ENCODE data around the gene PSMD6.

The PSMD6 gene

GRCh38 chr3:64023187-64023860 lies at the start of gene PSMD6:
TSS of gene PSMD6 (minus strand) at chr3:64023494. CDS start at chr3:64023419, 75 bp downstream.
- DNase-seq (ENCODE audit: low read depth, low spot score): peak; percentile 50

- DNase-seq (ENCODE audit: low read depth, low spot score): no peak
Observed at GRCh38 chr3:64072126-64072525, 48.8 kb upstream of the PSMD6 start.

- DNase-seq (ENCODE audit: low read depth, low spot score): no peak
Observed at GRCh38 chr3:64070704-64071103, 47.4 kb upstream of the PSMD6 start.

DNA sequence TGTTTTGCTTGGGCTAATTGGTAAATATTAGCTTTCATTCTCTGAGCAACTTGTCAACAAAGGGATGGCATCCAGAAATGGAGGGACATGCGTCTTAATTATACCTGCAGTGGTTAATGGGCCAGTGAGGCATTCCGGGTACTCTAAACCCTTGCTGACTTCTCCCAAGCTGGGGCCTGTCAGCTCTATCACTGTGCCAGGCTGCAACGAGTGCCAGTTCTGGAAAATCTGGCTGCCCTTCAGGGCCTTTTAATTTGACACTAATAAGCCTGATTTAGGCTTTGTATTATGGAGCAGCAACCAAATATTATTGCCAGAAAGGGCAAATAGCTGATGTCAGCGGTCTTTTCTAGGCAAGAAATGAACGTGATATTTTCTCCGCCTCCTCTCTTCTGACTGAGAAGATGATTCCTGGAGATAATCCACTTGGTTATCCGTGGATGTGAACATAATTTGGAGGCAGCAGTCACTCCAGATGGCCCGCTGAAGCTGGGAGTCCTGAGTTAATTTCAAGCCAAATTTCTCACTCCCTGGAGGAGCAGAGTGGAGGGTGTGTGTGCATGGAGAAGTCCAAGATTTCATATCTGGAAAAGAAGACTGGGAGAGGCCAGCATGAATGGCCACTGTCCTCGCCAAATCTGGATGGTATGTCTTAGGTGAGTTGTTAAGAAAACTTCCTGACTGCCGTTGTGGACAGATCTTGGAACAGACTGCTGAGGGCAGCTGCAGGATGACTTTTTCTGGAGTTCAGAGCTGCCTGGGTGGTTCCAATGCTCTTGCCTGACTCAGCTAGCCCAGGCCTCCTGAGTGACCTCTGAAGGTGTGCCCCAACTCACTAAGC lies 44.4 kb upstream of the PSMD6 start:
- DNase-seq (ENCODE audit: low read depth, low spot score): no peak

- no peak for DNase-seq (ENCODE audit: low read depth, low spot score)
Observed at GRCh38 chr3:64064804-64065203, 41.5 kb upstream of the PSMD6 start.

GRCh38 chr3:64063983-64064438 lies 40.7 kb upstream of the PSMD6 start:
- no peak for DNase-seq (ENCODE audit: low read depth, low spot score)

DNA sequence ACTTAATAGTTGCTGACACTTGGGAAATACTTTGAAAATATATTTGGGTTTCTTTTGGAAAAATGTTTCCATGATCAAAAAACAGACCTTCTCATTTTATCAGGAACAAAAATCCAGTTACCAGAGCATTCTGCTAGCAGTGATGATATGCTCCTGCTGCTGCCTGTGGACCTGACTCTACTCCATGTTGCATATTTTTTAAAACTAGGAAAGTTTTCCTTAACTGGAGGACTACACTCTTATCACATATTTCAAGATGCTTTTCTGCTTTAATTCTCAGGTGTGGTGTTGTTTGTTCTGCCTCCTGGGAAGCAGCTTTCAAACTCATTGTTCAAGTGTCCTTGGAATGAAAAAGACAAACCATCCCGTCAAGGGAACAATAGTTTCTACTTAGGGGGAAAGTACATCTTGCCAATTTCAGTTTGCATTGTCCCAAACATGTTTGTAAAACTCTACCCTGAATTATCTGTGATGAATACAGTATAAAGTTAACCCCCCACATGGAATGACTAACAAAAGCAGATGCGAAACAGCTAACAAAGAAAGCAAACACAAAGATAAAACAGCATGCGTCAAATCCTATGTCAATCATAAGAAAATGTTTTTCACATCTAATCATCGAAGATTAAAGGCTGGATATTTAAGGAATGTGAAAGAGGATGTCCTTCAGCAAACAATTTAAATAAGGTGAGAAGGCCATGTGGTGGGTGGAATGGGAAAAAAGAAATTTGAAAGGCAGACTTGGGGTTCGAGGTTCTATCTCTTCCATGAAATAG lies 40.1 kb upstream of the PSMD6 start:
- no peak for DNase-seq (ENCODE audit: low read depth, low spot score)

DNA sequence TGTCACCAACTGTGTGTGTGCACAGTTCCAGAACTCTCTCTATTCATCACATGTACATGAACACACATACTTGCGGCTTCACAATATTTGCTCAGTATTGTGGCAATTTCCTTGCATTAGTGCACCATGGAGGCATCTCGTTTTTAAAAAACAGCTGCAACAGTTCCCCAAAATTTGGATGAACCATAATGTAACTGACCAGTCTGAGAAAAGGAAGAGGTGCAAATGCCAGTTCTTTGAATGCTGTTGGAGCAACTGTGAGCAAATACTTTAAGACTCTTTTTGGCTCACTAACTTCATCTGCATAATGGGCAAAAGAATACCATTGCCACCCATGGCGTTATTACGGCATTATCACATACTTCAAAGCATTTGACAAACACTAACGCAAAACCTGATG lies 38.3 kb upstream of the PSMD6 start:
- no peak for DNase-seq (ENCODE audit: low read depth, low spot score)

DNA sequence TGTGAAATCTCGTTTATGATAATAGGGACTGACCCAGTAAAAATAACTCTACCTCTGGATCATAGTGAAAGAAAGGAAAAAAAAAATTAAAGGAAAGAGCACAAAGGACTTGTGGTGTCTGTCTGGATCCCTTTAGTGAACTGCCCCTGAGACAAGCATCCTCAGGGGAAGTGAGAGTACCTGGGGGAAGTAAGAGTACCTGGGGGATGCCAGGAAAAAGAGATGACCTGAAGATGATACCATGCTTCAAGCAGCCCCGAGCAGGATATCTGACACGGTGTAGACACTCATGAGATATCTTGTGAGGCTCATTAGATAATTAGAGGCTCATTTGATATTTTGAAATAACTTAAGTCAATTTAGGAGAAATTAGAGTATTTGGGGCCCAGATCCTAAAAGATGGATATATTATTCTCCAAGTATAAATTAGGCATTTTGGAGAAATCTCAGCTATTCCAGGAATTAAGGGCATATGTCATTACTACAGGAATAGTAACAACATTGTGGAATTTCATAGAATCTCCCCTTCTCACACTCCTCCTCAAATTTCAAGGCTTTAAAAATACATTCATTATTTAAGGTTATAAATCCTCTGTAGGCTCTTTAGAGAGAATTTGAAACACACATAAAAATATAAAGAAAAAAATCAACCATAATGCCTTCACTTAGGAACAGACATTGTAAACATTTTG lies 36.3 kb upstream of the PSMD6 start:
- no peak for DNase-seq (ENCODE audit: low read depth, low spot score)

GRCh38 chr3:64058566-64058965 lies 35.3 kb upstream of the PSMD6 start:
- no peak for DNase-seq (ENCODE audit: low read depth, low spot score)

- DNase-seq (ENCODE audit: low read depth, low spot score): no peak
Observed at GRCh38 chr3:64057231-64057630, 33.9 kb upstream of the PSMD6 start.

DNA sequence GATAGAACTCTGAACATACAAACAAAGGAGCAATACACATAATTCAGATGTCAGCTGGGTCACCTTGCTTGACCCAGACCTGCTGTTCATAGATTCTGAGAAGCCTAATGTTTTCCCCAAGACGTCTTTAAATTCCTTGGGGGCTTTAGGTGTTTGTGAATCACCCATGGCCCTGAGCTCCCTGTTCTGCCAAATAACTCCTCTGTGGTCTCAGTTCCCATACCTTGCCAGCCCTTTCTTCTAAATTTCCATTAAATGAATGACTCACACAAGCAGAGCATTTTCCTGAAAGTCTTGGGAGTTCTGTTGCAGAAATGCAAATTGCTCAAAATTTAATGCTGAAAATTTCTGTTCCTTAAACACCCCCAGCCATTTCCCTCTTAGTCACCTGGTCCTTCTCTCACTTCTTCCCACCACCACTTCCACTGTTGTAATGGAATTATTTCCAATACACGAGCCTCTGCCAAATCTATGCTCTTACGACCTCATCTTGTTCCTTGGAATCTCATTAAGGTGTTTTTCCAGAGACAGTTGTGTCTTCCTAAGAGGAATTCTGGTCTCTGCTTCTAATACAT lies 33.4 kb upstream of the PSMD6 start:
- no peak for DNase-seq (ENCODE audit: low read depth, low spot score)

DNA sequence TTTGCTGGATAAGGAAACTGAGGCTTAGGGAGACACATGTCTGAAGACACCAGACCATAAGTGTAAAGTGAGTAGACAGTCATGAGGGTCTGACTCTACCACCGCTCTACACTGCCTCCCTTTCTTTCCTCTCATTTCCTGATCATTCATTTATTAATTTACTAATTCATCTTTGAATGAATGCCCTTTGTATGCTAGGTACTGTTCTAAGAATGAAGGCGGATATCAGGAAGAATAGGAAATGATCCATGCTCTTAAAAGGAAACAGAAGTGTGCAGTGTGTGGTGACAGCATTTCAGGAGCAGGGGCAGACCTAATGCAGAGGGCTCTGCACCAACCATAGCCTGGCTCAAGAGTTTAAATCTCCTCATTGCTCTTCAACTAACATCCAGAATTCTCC lies 31.8 kb upstream of the PSMD6 start:
- DNase-seq (ENCODE audit: low read depth, low spot score): no peak

DNA sequence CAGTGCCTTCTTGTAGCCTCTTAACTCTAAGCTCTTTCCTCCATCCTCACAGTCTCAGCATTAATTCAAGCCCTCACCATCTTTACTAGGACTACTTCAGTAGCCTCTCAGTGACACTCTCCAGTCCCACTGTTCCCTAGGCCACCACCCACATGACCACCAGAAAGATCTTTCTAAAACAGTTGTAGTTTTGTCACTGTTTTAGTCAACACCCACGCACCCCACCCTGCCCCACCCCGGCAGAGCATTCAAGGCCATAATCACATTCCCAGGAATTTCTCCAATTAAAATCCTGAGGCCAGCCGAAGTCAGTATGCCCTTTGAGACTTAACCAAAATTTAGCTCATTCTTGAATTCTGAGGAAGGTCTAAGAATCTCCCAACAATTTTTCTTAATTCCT lies 31.2 kb upstream of the PSMD6 start:
- DNase-seq (ENCODE audit: low read depth, low spot score): no peak

DNA sequence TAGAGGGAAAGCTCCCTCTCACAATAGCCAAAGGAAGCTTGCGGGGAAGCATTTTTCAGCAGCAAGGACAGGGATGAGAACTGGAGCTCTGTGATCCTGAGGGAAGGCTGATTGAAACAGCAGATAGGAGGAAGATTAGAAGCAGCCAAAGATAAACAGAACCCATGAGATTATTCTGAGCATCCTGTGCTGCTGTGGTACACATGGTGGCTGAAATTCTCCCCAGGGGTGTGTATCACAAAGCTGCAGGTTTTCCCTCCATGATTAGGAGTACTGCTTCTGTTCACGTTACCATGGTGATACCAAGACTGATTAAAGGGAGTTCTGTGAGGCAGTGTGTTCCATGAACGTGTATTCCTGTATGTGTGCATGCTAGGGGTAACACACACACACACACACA lies 30.3 kb upstream of the PSMD6 start:
- no peak for DNase-seq (ENCODE audit: low read depth, low spot score)

DNA sequence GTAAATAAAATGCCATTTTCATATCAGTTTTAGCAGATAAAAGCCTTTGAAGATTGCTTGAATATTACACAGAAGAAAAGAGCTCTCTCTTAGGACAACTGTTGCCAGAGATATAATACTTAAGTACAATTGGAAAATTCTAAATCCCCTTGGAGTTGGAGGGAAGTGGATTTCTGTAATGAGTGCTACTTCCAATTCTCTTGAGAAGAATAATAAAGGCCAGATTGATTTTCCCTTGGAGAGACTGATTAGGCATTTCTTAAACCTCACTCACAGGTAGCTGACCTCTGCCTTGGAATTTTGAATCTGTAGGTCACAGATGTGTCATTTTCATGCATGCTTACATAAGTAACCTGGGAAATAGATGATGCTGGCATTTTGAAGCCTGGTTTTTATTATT lies 29.8 kb upstream of the PSMD6 start:
- DNase-seq (ENCODE audit: low read depth, low spot score): no peak

DNA sequence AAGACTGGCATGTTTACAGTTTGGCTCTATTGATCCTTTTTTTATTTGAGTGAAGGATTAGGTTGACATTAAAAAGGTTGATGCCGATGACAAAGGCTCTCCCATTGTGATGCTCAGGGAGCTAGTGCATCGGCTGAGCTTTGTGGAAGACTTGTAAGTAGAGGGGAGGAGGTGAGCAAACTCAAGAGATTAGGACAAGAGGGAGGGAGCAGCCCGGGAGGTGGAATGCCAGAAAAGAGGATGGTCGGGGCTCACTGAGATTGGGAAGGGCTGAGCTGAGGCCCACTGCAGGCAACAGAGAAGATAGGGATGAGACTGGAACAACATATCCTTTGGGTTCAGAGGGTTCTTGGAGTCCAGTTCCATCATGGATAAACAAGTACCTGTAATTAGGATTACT lies 26.5 kb upstream of the PSMD6 start:
- DNase-seq (ENCODE audit: low read depth, low spot score): no peak

GRCh38 chr3:64049136-64049535 lies 25.8 kb upstream of the PSMD6 start:
- DNase-seq (ENCODE audit: low read depth, low spot score): no peak

- no peak for DNase-seq (ENCODE audit: low read depth, low spot score)
Observed at GRCh38 chr3:64048631-64049061, 25.4 kb upstream of the PSMD6 start.

GRCh38 chr3:64047787-64048186 lies 24.5 kb upstream of the PSMD6 start:
- no peak for DNase-seq (ENCODE audit: low read depth, low spot score)

DNA sequence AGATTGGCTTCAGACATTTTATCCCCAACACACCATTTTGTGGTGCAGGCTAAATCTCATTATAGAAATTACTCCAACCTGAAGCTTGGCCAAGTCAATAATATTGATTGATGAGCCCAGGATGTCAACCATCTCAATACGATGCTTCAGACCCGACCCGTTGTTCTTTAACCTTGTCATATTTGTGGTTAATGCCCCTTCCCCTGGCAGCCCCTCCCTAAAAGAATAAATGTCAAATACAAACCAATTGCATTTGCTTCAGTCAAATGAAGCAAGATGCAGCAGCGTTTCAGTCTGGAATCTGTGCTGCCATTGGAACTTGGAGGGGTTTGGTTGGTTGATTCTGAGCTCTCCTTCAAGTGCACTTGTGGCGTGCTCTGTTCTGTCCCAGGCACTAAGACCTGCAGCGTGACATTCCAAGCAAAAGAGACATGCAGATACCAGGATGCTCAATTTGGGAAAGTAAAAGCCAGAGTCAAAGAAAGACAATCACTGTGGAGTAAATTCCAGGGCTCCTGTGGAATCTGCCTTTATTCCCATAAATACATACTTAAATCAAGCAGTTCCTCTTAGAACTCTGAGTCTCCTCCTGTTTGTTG lies 23.8 kb upstream of the PSMD6 start:
- DNase-seq (ENCODE audit: low read depth, low spot score): no peak
